Activated T-cell treated with anti-CD3 and anti-CD28 coated beads for 4 hours (primary cell): Measurements from ENCODE around the gene SLFN12.
"Not testable (repeated sequence)": the region's sequence is repeated elsewhere in the genome, so short reads cannot be mapped to it uniquely, and the experiment has no call there.

Source experiments
- DNase-seq: peaks from one replicate; pipeline ENCODE4 v3.0.0-alpha.2; 2020

SLFN12 gene

DNA sequence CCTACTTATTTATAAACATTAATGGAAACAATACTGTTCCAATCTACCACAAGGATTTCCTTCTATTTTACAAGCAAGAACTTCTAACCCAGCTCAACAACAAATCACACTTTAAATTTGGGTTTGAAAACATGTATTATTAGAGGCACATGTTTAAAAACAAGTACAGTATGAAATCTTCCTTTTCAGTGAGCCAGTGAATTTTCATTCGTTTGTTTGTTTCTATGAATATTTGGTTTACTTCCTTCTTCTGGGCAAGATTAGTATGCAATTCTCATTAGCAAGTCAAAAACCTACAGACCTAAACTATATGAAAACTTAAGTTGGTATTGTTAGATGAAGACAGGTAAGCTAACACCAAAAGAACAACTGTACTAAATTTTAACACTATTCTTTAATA lies 25.7 kb downstream of the SLFN12 start:
- DNase-seq: no peak

DNA sequence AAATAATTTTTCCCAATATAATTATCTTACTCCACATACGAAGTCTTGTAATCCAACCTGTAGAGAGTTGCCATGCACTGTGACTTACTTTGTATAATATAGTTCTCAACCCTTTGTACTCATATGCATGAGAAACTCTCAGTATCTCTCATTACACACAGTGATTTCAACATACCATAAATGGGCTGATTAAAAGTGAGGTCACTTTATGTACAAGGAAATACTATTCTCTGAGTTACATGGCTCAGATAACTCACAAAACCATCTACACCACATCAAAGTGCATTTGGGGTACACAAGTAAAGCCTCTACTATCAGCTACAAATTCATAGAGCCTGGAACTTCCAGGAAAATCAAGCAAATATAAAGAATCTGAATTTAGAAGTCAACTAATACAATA lies 27.9 kb downstream of the SLFN12 start:
- DNase-seq: no peak

DNA sequence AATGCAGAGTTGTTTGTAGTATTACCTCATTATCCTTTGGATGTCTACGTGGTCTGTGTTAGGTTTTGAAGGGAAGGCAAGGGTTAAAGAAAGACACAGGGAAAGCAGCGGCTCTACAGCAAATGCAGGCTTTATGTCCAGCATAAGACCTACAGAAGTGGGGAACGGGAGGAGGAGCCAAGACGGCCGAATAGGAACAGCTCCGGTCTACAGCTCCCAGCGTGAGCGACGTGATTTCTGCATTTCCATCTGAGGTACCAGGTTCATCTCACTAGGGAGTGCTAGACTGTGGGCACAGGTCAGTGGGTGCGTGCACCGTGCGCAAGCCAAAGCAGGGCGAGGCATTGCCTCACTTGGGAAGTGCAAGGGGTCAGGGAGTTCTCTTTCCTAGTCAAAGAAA lies 38.5 kb downstream of the SLFN12 start:
- not testable (repeated sequence) for DNase-seq

DNA sequence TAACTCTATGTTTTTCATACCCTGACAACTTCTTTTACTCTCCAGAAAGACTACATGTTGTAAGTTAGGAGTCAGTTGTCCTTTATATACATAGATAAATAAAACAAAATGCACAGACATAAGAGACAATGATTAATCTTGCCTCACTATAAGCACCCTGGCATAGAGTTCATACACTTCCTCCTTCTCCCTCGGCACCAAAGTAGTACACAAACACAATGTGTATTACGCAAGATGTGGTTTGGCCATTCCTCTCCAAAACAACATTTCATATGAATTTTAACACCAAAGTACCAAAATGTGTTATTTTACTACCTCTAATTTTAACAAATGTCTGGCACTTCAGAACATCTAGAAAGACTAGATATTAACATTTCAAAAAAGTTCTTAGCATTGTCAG lies 41.6 kb downstream of the SLFN12 start:
- no peak for DNase-seq

DNA sequence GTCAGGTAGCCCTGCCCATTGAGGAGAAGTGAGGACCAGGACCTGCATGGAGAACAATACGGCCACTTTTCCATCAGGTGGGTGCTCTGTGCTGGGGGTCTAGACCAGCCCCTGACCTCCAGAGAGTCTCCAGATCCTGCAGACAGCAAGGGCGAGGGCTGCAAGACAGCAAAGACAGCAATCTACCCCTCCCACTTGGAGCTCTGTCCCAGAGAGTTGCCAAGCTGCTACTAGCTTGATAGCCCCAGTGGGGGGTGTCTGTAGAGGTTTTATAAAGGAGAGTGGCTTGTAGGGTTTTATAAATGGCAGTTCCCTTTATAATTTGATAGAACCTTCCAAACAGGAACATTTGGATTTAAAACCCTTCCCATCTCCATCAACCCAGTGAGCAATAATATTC lies 42.1 kb downstream of the SLFN12 start:
- DNase-seq: no peak

DNA sequence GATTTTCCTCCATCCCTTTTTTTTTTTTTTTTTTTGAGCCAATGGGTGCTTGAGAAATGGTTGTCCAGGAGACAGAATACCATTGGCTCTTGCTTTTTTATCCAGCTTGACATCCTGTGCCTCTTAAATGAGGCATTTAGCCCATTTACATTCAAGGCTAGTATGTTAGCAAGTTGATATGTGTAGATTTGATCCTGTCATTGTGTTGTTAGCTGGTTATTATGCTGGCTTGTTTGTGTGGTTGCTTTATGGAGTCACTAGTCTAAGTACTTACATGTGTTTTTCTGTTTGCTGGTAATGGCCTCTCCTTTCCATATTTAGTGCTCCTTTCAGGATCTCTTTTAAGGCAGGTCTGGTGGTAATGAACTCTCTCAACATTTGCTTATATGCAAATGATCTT lies 44.8 kb downstream of the SLFN12 start:
- no peak for DNase-seq

DNA sequence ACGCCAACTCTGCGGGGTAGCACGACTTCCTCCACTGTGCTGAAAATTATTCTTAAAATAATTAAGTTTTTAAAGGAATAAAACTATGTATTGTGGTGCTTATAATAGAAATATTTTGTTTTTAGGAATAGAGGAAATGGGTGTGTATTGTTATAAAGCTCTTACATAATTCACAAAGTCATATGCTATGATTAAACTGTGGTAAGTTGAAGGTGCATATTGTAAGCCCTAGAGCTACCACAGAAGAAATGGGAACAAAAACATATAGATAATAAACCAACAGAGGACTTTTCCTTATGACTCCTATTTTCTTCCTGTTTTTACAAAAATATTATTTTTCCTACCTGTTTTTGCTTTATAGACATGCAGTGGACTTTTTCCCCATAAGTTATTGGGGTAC lies 54.6 kb downstream of the SLFN12 start:
- DNase-seq: no peak

DNA sequence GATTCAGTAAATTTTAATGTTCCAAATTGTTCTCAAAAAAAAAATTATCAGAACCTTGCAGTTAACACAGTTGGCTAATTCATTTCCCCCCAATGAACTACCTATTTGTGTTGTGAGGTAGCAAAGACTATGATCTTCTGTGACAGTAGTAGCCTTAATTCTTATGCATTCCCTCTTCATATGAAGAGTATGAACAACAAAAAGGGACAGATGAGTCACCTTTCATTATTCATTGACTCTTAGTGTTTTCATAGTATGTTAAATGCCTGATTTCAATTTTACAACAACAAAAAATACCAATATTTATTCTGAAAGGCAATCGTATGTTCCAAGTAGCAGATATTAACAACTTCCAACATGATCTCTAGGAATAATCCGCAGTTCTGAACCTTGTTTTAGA lies 55.2 kb downstream of the SLFN12 start:
- DNase-seq: no peak

DNA sequence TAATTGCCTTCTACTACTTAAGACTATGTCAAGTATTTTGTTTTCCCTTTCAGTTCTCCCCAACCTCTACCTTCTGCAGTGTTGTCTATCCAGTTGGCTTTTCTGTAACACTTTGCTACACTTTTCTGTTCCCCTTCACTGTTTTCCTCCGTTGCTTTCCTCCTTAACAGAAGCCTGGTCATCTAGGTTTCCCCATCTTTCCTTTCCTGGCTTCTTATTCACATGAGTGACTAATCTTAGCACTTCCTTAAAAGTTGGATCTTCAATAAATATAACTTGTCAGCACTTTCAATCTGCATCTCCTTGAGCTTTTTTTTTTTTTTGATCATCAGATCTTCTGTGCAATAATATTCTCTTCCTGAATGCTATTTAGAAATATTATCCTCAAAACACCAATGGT lies 56.1 kb downstream of the SLFN12 start:
- DNase-seq: no peak

DNA sequence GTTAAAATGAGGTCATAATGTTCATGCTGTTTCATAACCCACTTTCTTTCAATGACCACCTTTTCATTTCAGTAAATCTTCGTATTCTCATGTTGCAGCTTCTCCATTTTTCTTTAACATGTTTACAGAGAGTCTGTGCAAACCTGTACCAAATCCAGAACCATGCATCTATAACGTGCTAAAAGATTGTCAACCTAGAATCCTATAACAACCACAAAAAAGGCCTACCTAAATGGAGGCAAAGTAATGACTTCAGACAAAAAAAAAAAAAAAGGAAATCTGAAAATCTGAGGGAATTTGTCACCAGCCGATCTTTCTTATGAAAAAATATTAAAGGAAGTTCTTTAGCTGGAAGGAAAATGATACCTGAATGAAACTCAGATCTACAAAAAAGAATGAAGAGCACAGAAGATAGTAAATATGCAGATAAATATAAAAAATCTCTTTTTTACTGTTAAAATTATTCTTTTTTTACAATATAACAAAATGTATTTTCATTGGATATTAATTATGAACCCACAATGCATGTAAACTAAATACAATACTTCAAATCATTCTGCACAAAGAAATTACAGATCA lies 57.4 kb downstream of the SLFN12 start:
- no peak for DNase-seq

DNA sequence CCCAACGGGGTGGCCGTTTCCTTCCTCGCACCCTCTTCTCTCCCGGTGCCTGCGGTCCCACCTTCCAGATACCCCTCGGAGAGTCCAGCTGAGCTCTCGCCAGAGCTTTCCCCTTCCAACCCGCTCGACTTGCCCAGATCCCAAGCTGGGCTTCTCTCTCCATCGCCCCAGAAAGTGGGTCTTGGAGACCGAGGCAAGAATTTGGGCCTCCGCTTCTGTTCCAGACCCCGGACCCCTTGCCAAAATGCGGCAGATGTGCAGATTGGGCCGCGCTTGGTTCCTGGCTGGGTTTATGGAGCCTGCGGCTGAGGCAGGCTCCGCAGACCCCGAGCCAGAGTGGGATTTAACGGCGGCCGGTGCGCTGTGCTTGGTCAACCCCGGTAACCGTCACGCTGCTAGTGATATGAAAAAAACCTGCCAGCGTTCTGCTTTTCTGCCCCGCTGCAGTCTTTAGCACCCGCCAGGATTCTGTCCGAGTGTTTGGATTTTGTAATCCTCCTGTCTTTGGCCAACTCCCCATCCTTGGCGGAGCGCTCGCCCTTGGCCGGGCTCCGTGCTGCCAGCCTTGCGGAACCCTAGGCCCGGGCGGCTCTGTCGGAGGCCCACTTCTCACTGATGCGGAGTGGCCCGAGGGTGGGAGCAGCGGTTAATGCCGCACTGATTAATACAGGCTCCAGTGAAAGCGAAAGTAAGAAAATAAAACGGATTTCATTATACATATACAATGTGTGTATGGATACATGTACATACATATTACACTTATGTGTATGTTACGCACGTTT lies 58.1 kb downstream of the SLFN12 start:
- DNase-seq: peak; percentile 23

DNA sequence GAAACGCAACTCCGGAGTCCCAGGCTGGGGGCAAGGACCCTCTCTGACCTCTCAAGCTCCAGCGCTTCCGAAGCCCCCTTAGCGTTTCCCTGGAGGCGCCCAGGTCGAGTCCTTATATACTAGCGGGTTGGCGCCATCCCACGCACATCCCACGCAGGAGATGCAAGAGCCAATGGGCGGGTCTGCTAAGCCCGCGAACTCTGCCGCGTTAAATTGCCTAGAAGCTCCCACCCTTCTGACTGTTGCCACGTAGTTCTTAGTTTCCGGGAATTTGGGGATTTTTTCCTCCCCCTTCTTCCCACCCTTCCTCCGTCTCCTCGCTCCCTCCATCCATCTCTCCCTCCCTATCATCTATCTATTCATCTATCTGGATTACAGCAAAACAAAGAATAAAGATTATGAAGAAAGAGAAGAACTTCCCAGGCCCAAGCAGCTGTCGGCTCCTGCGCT lies 58.7 kb downstream of the SLFN12 start, which contains the start of gene SLFN11:
Gene SLFN11 (minus strand): TSS at position 88 of the 450 bp plus-strand sequence. CDS start 9,814 bp downstream, outside the sequence.
- DNase-seq: peak; percentile 95

DNA sequence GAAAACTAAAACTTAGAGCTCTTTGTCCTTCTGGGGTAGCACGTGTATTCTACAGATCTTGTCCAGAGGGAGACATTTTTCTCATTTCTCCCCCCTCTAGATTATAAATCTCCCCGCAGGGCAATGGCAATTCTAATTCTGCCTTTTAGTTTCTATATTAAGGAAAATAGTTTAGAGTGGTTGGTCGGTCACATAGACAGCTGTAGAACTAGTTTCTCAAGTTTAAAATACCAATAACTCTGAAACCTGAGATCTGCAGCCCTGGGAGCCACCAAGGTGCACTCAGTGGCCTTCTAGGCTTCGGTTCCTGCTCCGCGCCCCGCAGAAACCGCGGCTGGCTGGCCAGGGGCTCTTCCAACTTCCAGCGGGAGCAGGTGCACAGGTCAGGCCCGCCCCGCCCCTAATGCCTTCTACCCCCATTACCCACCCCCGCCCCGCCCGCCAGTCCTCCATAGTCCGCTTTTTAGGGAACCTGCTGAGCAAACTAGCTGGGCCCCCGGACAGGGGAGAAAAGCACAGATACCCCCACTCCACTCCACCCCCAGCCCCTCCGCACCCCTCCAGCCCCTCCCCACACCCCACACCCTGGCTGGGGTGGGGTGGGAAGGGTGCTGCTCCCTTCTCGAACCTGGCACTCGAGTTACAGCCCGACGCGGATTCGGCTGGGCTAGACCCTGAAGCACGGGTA lies 59.3 kb downstream of the SLFN12 start:
- DNase-seq: no peak

DNA sequence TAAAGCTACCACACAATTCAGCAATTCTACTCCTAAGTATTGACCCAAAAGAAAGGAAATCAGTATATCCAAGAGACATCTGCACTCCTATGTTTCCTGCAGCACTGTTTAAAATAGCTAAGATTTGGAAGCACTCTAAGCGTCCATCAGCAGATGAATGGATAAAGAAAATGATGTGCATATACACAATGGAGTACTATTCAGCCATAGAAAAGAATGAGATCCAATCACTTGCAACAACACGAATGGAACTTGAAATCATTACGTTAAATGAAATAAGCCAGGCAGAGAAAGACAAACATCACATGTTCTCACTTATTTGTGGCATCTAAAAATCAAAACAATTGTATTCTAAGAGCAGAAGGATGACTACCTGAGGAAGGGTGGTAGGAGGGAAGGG lies 60.4 kb downstream of the SLFN12 start:
- DNase-seq: no peak

DNA sequence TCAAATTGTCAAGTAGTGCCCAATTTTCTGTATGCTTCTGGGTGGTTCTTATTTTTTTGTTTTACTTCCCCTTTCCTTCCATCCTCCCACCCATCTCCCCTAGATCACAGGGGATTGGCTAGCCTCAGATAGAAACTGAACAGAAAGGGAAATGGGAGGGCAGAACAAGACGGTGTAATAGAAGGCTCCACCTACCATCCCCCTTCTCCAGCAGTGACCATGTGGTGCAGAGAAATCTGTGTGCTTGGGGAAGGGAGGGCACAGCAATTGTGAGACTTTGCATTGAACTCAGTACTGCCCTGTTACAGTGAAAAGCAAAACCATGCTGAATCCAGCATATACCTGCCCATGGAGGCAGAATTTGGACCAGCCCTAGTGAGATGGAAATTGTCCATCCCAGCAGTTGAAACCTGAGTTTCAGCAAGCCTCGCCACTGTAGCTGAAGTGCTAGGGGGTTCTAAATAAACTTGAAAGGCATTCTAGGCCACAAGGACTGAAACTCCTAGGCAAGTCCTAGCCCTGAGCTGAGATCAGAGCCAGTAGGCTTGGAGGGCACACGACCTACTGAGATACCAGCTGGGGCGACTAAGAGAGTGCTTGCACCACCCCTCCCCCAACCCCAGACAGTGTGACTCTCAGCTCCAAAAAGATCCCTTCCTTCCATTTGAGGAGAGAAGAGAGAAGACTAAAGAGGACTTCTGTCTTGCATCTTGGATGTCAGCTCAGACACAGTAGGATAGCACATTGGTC lies 64.0 kb downstream of the SLFN12 start:
- no peak for DNase-seq

DNA sequence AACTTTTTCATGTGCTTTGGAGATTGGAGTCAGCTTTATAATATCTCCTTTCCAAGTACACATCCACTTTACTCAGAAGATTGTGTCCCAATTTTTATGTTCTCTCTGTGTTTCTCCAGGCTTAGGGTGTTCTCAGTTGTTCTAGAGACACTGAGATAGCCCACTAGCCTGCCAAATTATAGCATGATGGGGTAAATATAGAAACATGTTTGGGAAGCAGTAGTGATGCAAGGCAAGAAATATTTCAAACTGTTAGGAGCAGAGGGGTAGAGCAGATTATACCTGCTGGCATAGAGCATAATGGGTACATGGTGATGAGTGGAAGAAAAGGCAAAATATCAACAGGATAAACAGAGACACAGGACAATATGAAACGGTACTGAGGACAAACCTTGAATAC lies 71.3 kb downstream of the SLFN12 start:
- DNase-seq: no peak
